HCT116 (cell line): ENCODE measurements around the gene NDUFB7. TPM values are rescaled to one million over a fixed set of nuclear protein-coding genes. Genes with fewer than 3 reads are reported as not detected.

Source experiments
- ATAC-seq: fragments of 200-7000 bp; cut with Tn5 transposase; 2 replicates; pipeline ENCODE4 v1.9.1; 2020; ENCODE audit warnings: mild to moderate bottlenecking, moderate library complexity
- BruUV-seq: library from RNA; stranded (reverse); fragments of 400-500 nt; replicated peaks from 2 replicates; lab custom pipeline; 2021; lab: Mats Ljungman, UMichigan
- CTCF ChIA-PET: fragments of 300-600 bp; sonication (Branson Sonifier 250); formaldehyde crosslinking; loops from one replicate; lab custom pipeline; 2021; ENCODE audit warnings: antibody characterized with exemption; lab: Charles Lee
- POLR2A ChIA-PET: fragments of 300-600, 350-600 bp; sonication (Branson Sonifier 250); formaldehyde crosslinking; loops from one replicate; lab custom pipeline; 2021; ENCODE audit warnings: antibody characterized with exemption; lab: Charles Lee
- RAD21 ChIA-PET, 2 experiments: fragments of 300-600 bp; sonication (Branson Sonifier 250); formaldehyde crosslinking; loops; one replicate each; lab custom pipeline; 2023; ENCODE audit warnings: low total read pairs in 2 of 2; ENCODE audit not compliant: uncharacterized antibody in 2 of 2, unreplicated experiment in 2 of 2, low non-redundant PET in 1 of 2; lab: Charles Lee
- DNase-seq: peaks from one replicate; pipeline ENCODE4 v3.0.0-alpha.2; 2010; ENCODE audit warnings: low read depth, low spot score
- H2AFZ ChIP-seq: fragments of 200-600 bp; shearing (Covaris generic), sonication (generic); 2 replicates; pipeline ENCODE4 v1.6.1; 2017; ENCODE audit warnings: low read depth, mixed run types, mixed read lengths, antibody characterized with exemption, low read length; ENCODE audit not compliant: poor library complexity, severe bottlenecking
- H3K27ac ChIP-seq: 2 replicates; pipeline ENCODE4 v1.5.1; 2012; ENCODE audit warnings: low read depth, low read length
- H3K27me3 ChIP-seq: fragments of 200-600 bp; sonication (generic); 2 replicates; pipeline ENCODE4 v1.6.1; 2016; ENCODE audit warnings: mixed run types, low read length, mixed read lengths; ENCODE audit not compliant: insufficient read depth
- H3K36me3 ChIP-seq, 2 experiments: fragments of 200-500 bp in 1 of 2; fragments of 200-600 bp in 1 of 2; sonication (Bioruptor generic) in 1 of 2; sonication (generic) in 1 of 2; 2 replicates each; pipeline versions ENCODE4 v1.5.1 to v1.6.1; 2014 to 2016; ENCODE audit warnings: low read length in 2 of 2, inconsistent platforms in 1 of 2, mixed read lengths in 1 of 2, mixed run types in 1 of 2; ENCODE audit not compliant: insufficient read depth in 2 of 2, control insufficient read depth in 1 of 2
- H3K4me1 ChIP-seq, 2 experiments: fragments of 200-600 bp in 1 of 2; sonication (generic) in 1 of 2; 2 replicates each; pipeline versions ENCODE4 v1.5.1 to v1.6.1; 2012 to 2017; ENCODE audit warnings: low read length in 2 of 2, inconsistent platforms in 1 of 2, mild to moderate bottlenecking in 1 of 2, mixed read lengths in 1 of 2, mixed run types in 1 of 2, moderate library complexity in 1 of 2; ENCODE audit not compliant: insufficient read depth in 2 of 2, control insufficient read depth in 1 of 2
- H3K4me2 ChIP-seq: fragments of 200-600 bp; sonication (generic); 2 replicates; pipeline ENCODE4 v1.6.1; 2017; ENCODE audit warnings: mixed run types, low read length, mixed read lengths
- H3K4me3 ChIP-seq, 2 experiments: fragments of 200-600 bp in 1 of 2; sonication (generic) in 1 of 2; replicated peaks in 1 of 2; 2 replicates each; pipeline ENCODE4 v1.5.1; 2011 to 2016; ENCODE audit warnings: low read length in 2 of 2, control low read depth in 1 of 2, low read depth in 1 of 2, mild to moderate bottlenecking in 1 of 2, mixed read lengths in 1 of 2, mixed run types in 1 of 2
- H3K79me2 ChIP-seq: fragments of 200-600 bp; sonication (generic); 2 replicates; pipeline ENCODE4 v1.6.1; 2017; ENCODE audit warnings: mild to moderate bottlenecking, mixed run types, low read length, moderate library complexity, mixed read lengths; ENCODE audit not compliant: insufficient read depth
- H3K9ac ChIP-seq: fragments of 200-600 bp; sonication (generic); 2 replicates; pipeline ENCODE4 v1.6.1; 2016; ENCODE audit warnings: low read length, mixed read lengths
- H3K9me2 ChIP-seq: fragments of 200-600 bp; sonication (generic), shearing (Covaris generic); 2 replicates; pipeline ENCODE4 v1.6.1; 2017; ENCODE audit warnings: mixed run types, mild to moderate bottlenecking, moderate library complexity; ENCODE audit not compliant: insufficient read depth
- H3K9me3 ChIP-seq, 2 experiments: fragments of 200-500 bp in 1 of 2; fragments of 200-600 bp in 1 of 2; sonication (Bioruptor generic) in 1 of 2; sonication (generic) in 1 of 2; 2 replicates each; pipeline ENCODE4 v1.6.1; 2014 to 2017; ENCODE audit warnings: low read length in 2 of 2, mixed read lengths in 2 of 2, inconsistent platforms in 1 of 2, low read depth in 1 of 2, mild to moderate bottlenecking in 1 of 2, mixed run types in 1 of 2, moderate library complexity in 1 of 2; ENCODE audit not compliant: control insufficient read depth in 1 of 2, insufficient read depth in 1 of 2
- H4K20me1 ChIP-seq: fragments of 200-600 bp; sonication (generic), shearing (Covaris generic); 2 replicates; pipeline ENCODE4 v1.6.1; 2017; ENCODE audit warnings: mixed run types, mild to moderate bottlenecking, moderate library complexity; ENCODE audit not compliant: insufficient read depth
- CTCF ChIP-seq, 3 experiments: fragments of 200-600 bp in 1 of 3; sonication (generic) in 1 of 3; IDR thresholded peaks in 2 of 3; conservative IDR thresholded peaks in 1 of 3; 2 replicates each; pipeline ENCODE4 v1.5.1; 2012 to 2017; ENCODE audit warnings: low read depth in 2 of 3, low read length in 2 of 3, antibody characterized with exemption in 1 of 3, borderline replicate concordance in 1 of 3, control low read depth in 1 of 3, mild to moderate bottlenecking in 1 of 3, mixed read lengths in 1 of 3, mixed run types in 1 of 3, moderate library complexity in 1 of 3; ENCODE audit not compliant: insufficient read depth in 1 of 3
- EGR1 ChIP-seq: IDR thresholded peaks from 2 replicates; pipeline ENCODE4 v1.6.1; 2012; ENCODE audit warnings: low read depth
- ELF1 ChIP-seq: IDR thresholded peaks from 2 replicates; pipeline ENCODE4 v1.6.1; 2012; ENCODE audit warnings: low read depth, borderline replicate concordance
- EZH2 ChIP-seq: fragments of 200-600 bp; sonication (generic); IDR thresholded peaks from 2 replicates; pipeline ENCODE4 v1.6.1; 2017; ENCODE audit warnings: antibody characterized with exemption, mixed run types
- FOSL1 ChIP-seq: IDR thresholded peaks from 2 replicates; pipeline ENCODE4 v1.6.1; 2012; ENCODE audit warnings: low read depth
- MAX ChIP-seq: IDR thresholded peaks from 2 replicates; pipeline ENCODE4 v1.6.1; 2012
- POLR2A ChIP-seq: IDR thresholded peaks from 2 replicates; pipeline ENCODE4 v1.7.0; 2011; ENCODE audit warnings: borderline replicate concordance; ENCODE audit not compliant: insufficient read depth, insufficient read length; ENCODE audit errors: extremely low read depth
- RAD21 ChIP-seq: IDR thresholded peaks from 2 replicates; pipeline ENCODE4 v1.6.1; 2012; ENCODE audit warnings: low read depth, mild to moderate bottlenecking
- SRF ChIP-seq: IDR thresholded peaks from 2 replicates; pipeline ENCODE4 v1.6.1; 2012; ENCODE audit warnings: low read depth
- ZNF274 ChIP-seq: fragments of 200-500 bp; sonication (Bioruptor generic); IDR thresholded peaks from 2 replicates; pipeline ENCODE4 v1.6.1; 2014; ENCODE audit warnings: mild to moderate bottlenecking, low read depth, low read length, inconsistent platforms
- intact Hi-C: fragments of 100-400 bp; cut with micrococcal nuclease; formaldehyde crosslinking; loops from 2 replicates; pipeline ENCODE4 v1.10.0; 2022
- total RNA-seq: library from RNA; stranded (reverse); gene quantifications from one replicate; pipeline ENCODE4 v1.2.1, GENCODE V29; 2021; ENCODE audit not compliant: unreplicated experiment

Gene NDUFB7
- total RNA-seq, 1 experiment from 2014 or later = 167 TPM

GRCh38 chr19:14565765-14566711 lies 5.8 kb downstream of the NDUFB7 start:
- peaks cover 0 to 4% of the 10 kb centered on the region in 2 experiments; a peak in 2 of 4 replicates for H3K36me3 ChIP-seq
- no peak overlapping the region for H3K9ac ChIP-seq
- H3K9me3 ChIP-seq = no peaks in the 10 kb centered on the region
- DNase-seq = no peak
- ChIA-PET RAD21 (no interaction called here), CTCF (no interaction called here), POLR2A (no interaction called here)
- no peak overlapping the region for H3K4me3 ChIP-seq
- ATAC-seq = no peak
- no peak overlapping the region for H3K27ac ChIP-seq
- H3K4me1 ChIP-seq = peaks cover 11 to 25% of the 10 kb centered on the region in 2 experiments; a peak in 3 of 4 replicates
- H2AFZ ChIP-seq = no peak overlapping the region
- H4K20me1 ChIP-seq = no peaks in the 10 kb centered on the region
- H3K79me2 ChIP-seq = peaks cover 53% of the 10 kb centered on the region
- intact Hi-C loops = no loop called here
- BruUV-seq = no TSS peak
- H3K9me2 ChIP-seq = no peaks in the 10 kb centered on the region
- TF ChIP-seq ELF1 (no peak), EGR1 (no peak), MAX (no peak), EZH2 (no peak), POLR2A (no peak), CTCF (IDR thresholded peaks at IDR 0.05 in 2 of 3, conservative IDR thresholded peaks at IDR 0.05 in 1 of 3; ENCODE audit: borderline replicate concordance in 1 of 3, insufficient read depth in 1 of 3, low read depth in 2 of 3, low read length in 2 of 3) (no peak), FOSL1 (no peak), RAD21 (no peak), SRF (no peak), ZNF274 (no peak)
- TF ChIP-seq, all 23 proteins: peak for 0
- H3K27me3 ChIP-seq = no peaks in the 10 kb centered on the region
- H3K4me2 ChIP-seq = no peak overlapping the region
